Trophoblast cell (in vitro differentiated cells and primary cell): Measurements from ENCODE around the gene MTSS2.

Experiments used
- DNase-seq, 2 donors: peaks; one replicate each; pipeline ENCODE4 v3.0.0-alpha.2; 2016
- H2AFZ ChIP-seq: 2 replicates; pipeline ENCODE4 v1.6.1; 2013; ENCODE audit warnings: low read length, moderate library complexity, mild to moderate bottlenecking; ENCODE audit not compliant: insufficient read depth, poor library complexity
- H2AK5ac ChIP-seq: 2 replicates; pipeline ENCODE4 v1.6.1; 2013; ENCODE audit warnings: mild to moderate bottlenecking, low read length
- H2BK120ac ChIP-seq: 2 replicates; pipeline ENCODE4 v1.6.1; 2013; ENCODE audit warnings: low read length, mild to moderate bottlenecking, moderate library complexity; ENCODE audit not compliant: insufficient read depth, poor library complexity
- H2BK12ac ChIP-seq: 2 replicates; pipeline ENCODE4 v1.6.1; 2013; ENCODE audit warnings: mild to moderate bottlenecking, low read length, moderate library complexity
- H2BK5ac ChIP-seq: 2 replicates; pipeline ENCODE4 v1.6.1; 2013; ENCODE audit warnings: low read length, low read depth, moderate library complexity, mild to moderate bottlenecking; ENCODE audit not compliant: poor library complexity
- H3K14ac ChIP-seq: 2 replicates; pipeline ENCODE4 v1.6.1; 2013; ENCODE audit warnings: mild to moderate bottlenecking, low read length
- H3K18ac ChIP-seq: 2 replicates; pipeline ENCODE4 v1.6.1; 2013; ENCODE audit warnings: mild to moderate bottlenecking, low read length
- H3K23ac ChIP-seq: 2 replicates; pipeline ENCODE4 v1.6.1; 2013; ENCODE audit warnings: low read length
- H3K27ac ChIP-seq: 2 replicates; pipeline ENCODE4 v1.5.1; 2013; ENCODE audit warnings: low read depth, mild to moderate bottlenecking, inconsistent platforms, low read length, moderate library complexity
- H3K27me3 ChIP-seq: 2 replicates; pipeline ENCODE4 v1.6.1; 2013; ENCODE audit warnings: inconsistent platforms, mild to moderate bottlenecking, low read length, moderate library complexity; ENCODE audit not compliant: insufficient read depth
- H3K36me3 ChIP-seq, 2 experiments: 1 replicate in 1 of 2; 2 replicates in 1 of 2; pipeline ENCODE4 v1.6.1; 2013; ENCODE audit warnings: low read length in 2 of 2, mild to moderate bottlenecking in 2 of 2, moderate library complexity in 1 of 2; ENCODE audit not compliant: insufficient read depth in 2 of 2, control insufficient read depth in 1 of 2
- H3K4ac ChIP-seq: 2 replicates; pipeline ENCODE4 v1.6.1; 2013; ENCODE audit warnings: low read depth, mild to moderate bottlenecking, low read length, moderate library complexity
- H3K4me1 ChIP-seq, 2 experiments: 1 replicate in 1 of 2; 2 replicates in 1 of 2; pipeline ENCODE4 v1.6.1; 2013; ENCODE audit warnings: low read length in 2 of 2, mild to moderate bottlenecking in 2 of 2, moderate library complexity in 1 of 2; ENCODE audit not compliant: insufficient read depth in 2 of 2, control insufficient read depth in 1 of 2
- H3K4me2 ChIP-seq: 2 replicates; pipeline ENCODE4 v1.6.1; 2013; ENCODE audit warnings: inconsistent platforms, mild to moderate bottlenecking, low read length, moderate library complexity
- H3K4me3 ChIP-seq: 2 replicates; pipeline ENCODE4 v1.5.1; 2013; ENCODE audit warnings: mild to moderate bottlenecking, low read depth, low read length, inconsistent platforms
- H3K79me1 ChIP-seq: one replicate; pipeline ENCODE4 v1.6.1; 2013; ENCODE audit warnings: low read length
- H3K79me2 ChIP-seq: 2 replicates; pipeline ENCODE4 v1.6.1; 2013; ENCODE audit warnings: low read length, mild to moderate bottlenecking; ENCODE audit not compliant: control insufficient read depth, insufficient read depth, poor library complexity
- H3K9ac ChIP-seq: 2 replicates; pipeline ENCODE4 v1.6.1; 2013; ENCODE audit warnings: mild to moderate bottlenecking, low read length
- H3K9me3 ChIP-seq: 2 replicates; pipeline ENCODE4 v1.6.1; 2013; ENCODE audit warnings: low read depth, mild to moderate bottlenecking, control low read depth, inconsistent platforms, low read length; ENCODE audit not compliant: insufficient read depth
- H4K12ac ChIP-seq: 2 replicates; pipeline ENCODE4 v1.6.1; 2013; ENCODE audit warnings: low read depth, mild to moderate bottlenecking, low read length, moderate library complexity
- H4K8ac ChIP-seq: 2 replicates; pipeline ENCODE4 v1.6.1; 2013; ENCODE audit warnings: low read depth, mild to moderate bottlenecking, low read length, moderate library complexity
- H4K91ac ChIP-seq: one replicate; pipeline ENCODE4 v1.6.1; 2013; ENCODE audit warnings: low read depth, mild to moderate bottlenecking, low read length, moderate library complexity
- WGBS: extraction: QIAGEN DNeasy Blood & Tissue Kit; methylation state at CpG from one replicate; pipeline ENCODE4 v1.1.7; 2013; ENCODE audit warnings: missing lambda C conversion rate; ENCODE audit not compliant: insufficient read length, insufficient coverage; ENCODE audit errors: extremely low coverage; 5-methylcytosine and 5-hydroxymethylcytosine counted together

Gene MTSS2

DNA sequence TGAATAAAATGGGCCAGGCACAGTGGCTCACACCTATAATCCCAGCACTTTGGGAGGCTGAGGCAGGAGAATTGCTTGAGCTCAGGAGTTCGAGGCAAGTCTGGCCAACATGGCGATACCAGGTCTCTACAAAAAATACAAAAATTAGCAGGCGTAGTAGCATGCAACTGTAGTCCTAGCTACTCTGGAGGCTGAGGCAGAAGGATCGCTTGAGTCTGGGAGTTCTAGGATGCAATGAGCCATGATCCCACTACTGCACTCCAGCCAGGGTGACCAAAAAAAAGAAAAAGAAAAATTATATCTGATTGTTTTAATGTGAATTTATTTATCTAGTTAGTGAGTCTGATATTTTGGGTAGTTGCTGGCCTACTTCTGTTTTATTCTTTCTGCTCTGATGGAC, 32.4 kb downstream of the MTSS2 start:
- Histone ChIP-seq H3K79me1 (no peaks in the 10 kb centered on the region), H2BK120ac (no peak overlapping the region), H2AFZ (no peak overlapping the region), H3K4ac (no peak overlapping the region), H3K9me3 (peaks cover 6% of the 10 kb centered on the region), H3K23ac (no peak overlapping the region), H3K4me3 (no peak overlapping the region), H2BK5ac (no peak overlapping the region), H3K9ac (no peak overlapping the region), H3K27me3 (no peaks in the 10 kb centered on the region), H3K4me1 (peaks cover 5 to 7% of the 10 kb centered on the region in 2 experiments), H3K4me2 (no peak overlapping the region), H4K8ac (no peak overlapping the region), H4K12ac (no peak overlapping the region), H2BK12ac (no peak overlapping the region), H3K79me2 (no peaks in the 10 kb centered on the region), H3K14ac (no peak overlapping the region), H4K91ac (no peak overlapping the region), H2AK5ac (no peak overlapping the region), H3K18ac (no peak overlapping the region), H3K27ac (no peak overlapping the region), H3K36me3 (peaks cover 0 to 2% of the 10 kb centered on the region in 2 experiments)
- DNase-seq: no peak
- no CpG with 5 or more reads among the region's 4 CpGs for WGBS

DNA sequence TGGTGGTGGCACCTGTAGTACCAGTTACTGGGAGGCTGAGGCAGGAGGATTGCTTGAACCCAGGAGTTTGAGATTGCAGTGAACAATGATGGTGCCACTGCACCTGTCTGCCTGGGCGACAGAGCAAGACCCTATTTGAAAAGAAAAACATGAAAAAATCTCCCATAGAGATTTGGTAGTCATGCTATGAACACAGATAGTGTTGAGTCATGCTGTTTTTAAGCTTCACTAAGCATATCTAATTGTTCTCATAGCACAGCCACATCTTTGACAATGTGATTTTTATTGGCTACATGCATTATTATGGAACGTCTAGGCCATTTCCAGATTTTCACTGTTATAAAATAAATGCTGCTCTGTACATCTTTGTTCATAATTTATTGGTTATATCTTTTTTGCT, 33.5 kb downstream of the MTSS2 start:
- DNase-seq: no peak
- H2BK5ac ChIP-seq: no peak overlapping the region
- no CpG with 5 or more reads among the region's 2 CpGs for WGBS
- H4K12ac ChIP-seq: no peak overlapping the region
- H2BK120ac ChIP-seq: no peak overlapping the region
- H3K4me2 ChIP-seq: no peak overlapping the region
- no peak overlapping the region for H4K91ac ChIP-seq
- H3K4me3 ChIP-seq: no peak overlapping the region
- no peak overlapping the region for H2AK5ac ChIP-seq
- no peak overlapping the region for H3K18ac ChIP-seq
- no peak overlapping the region for H3K14ac ChIP-seq
- no peaks in the 10 kb centered on the region for H3K79me2 ChIP-seq
- H3K9me3 ChIP-seq: peaks cover 7% of the 10 kb centered on the region
- H3K36me3 ChIP-seq: peaks cover 0 to 2% of the 10 kb centered on the region in 2 experiments
- peaks cover 5 to 7% of the 10 kb centered on the region in 2 experiments for H3K4me1 ChIP-seq
- no peak overlapping the region for H3K4ac ChIP-seq
- H4K8ac ChIP-seq: no peak overlapping the region
- no peak overlapping the region for H3K9ac ChIP-seq
- no peak overlapping the region for H2AFZ ChIP-seq
- no peak overlapping the region for H3K27ac ChIP-seq
- no peaks in the 10 kb centered on the region for H3K79me1 ChIP-seq
- H3K27me3 ChIP-seq: no peaks in the 10 kb centered on the region
- no peak overlapping the region for H3K23ac ChIP-seq
- H2BK12ac ChIP-seq: no peak overlapping the region

DNA sequence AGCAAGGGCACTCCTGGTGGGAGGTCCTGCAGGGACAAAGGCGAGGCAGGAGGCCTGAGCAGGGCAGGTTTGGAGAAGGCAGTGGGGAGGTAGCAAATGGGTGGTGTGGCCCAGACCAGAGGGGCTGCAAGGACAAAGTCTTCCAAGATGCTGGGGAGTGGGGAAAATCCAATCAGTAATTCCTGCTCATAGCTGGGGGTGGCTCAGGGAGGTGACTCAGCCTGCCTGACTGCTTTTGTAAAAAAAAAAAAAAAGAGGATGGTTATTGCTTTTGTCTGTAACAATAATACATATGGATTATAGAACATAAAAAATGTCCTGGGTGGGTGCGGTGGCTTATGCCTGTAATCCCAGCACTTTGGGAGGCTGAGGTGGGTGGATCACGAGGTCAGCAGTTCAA, 34.3 kb downstream of the MTSS2 start:
- H3K4me2 ChIP-seq: no peak overlapping the region
- no peak overlapping the region for H2AFZ ChIP-seq
- no peak overlapping the region for H4K91ac ChIP-seq
- no peaks in the 10 kb centered on the region for H3K79me1 ChIP-seq
- H3K23ac ChIP-seq: no peak overlapping the region
- H4K8ac ChIP-seq: no peak overlapping the region
- no peak overlapping the region for H3K9ac ChIP-seq
- H3K4me1 ChIP-seq: peaks cover 5 to 9% of the 10 kb centered on the region in 2 experiments
- H2BK5ac ChIP-seq: no peak overlapping the region
- H3K14ac ChIP-seq: no peak overlapping the region
- DNase-seq: peak in 1 of 2 donors; percentile 20
- no peak overlapping the region for H2AK5ac ChIP-seq
- H3K4me3 ChIP-seq: no peak overlapping the region
- H3K4ac ChIP-seq: no peak overlapping the region
- H3K27me3 ChIP-seq: no peaks in the 10 kb centered on the region
- H3K27ac ChIP-seq: no peak overlapping the region
- no peaks in the 10 kb centered on the region for H3K79me2 ChIP-seq
- H2BK12ac ChIP-seq: no peak overlapping the region
- H2BK120ac ChIP-seq: no peak overlapping the region
- WGBS: no CpG with 5 or more reads among the region's 3 CpGs
- H3K18ac ChIP-seq: no peak overlapping the region
- H3K9me3 ChIP-seq: peaks cover 4% of the 10 kb centered on the region
- H3K36me3 ChIP-seq: peaks cover 0 to 2% of the 10 kb centered on the region in 2 experiments
- no peak overlapping the region for H4K12ac ChIP-seq

DNA sequence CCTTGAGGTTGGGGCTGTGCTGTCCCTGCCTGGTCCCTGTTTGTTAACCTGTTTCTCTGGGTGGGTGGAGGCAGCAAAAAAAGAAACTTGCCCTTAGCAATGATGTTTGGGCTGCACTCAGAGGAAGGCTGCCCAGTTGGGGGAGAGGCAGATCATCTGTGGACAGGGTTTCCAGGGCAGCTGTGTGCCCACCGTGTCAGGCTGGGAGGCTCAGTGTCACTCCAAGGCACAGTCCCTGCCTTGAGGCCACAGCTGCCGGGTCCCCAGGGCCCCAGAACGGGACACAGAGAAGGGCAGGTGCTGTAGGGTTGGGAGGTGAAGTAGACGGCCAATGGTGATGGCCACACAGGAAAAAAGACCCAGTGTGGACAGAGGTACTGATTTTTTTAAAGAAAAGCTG, 35.6 kb downstream of the MTSS2 start:
- Histone ChIP-seq H4K91ac (no peak overlapping the region), H3K9ac (no peak overlapping the region), H4K12ac (no peak overlapping the region), H2AFZ (no peak overlapping the region), H2AK5ac (no peak overlapping the region), H3K27ac (no peak overlapping the region), H3K79me1 (no peaks in the 10 kb centered on the region), H3K4me1 (peaks cover 5 to 9% of the 10 kb centered on the region in 2 experiments), H3K4me3 (no peak overlapping the region), H3K23ac (no peak overlapping the region), H3K79me2 (no peaks in the 10 kb centered on the region), H3K18ac (no peak overlapping the region), H4K8ac (no peak overlapping the region), H3K14ac (no peak overlapping the region), H3K9me3 (peaks cover 4% of the 10 kb centered on the region), H3K4me2 (no peak overlapping the region), H3K27me3 (no peaks in the 10 kb centered on the region), H2BK5ac (no peak overlapping the region), H3K4ac (no peak overlapping the region), H2BK120ac (no peak overlapping the region), H3K36me3 (peaks cover 0 to 2% of the 10 kb centered on the region in 2 experiments), H2BK12ac (no peak overlapping the region)
- no peak for DNase-seq
- WGBS: no CpG with 5 or more reads among the region's 4 CpGs
